NCI-H1048 (cell line): ENCODE results near the gene CNTROB.
A peak's percentile ranks its signal among the peaks of the same experiment; 100 is the strongest.

ENCODE experiments used
- DNase-seq: peaks from one replicate; lab custom pipeline; 2025; lab: John Stamatoyannopoulos, UW

Gene CNTROB

DNA sequence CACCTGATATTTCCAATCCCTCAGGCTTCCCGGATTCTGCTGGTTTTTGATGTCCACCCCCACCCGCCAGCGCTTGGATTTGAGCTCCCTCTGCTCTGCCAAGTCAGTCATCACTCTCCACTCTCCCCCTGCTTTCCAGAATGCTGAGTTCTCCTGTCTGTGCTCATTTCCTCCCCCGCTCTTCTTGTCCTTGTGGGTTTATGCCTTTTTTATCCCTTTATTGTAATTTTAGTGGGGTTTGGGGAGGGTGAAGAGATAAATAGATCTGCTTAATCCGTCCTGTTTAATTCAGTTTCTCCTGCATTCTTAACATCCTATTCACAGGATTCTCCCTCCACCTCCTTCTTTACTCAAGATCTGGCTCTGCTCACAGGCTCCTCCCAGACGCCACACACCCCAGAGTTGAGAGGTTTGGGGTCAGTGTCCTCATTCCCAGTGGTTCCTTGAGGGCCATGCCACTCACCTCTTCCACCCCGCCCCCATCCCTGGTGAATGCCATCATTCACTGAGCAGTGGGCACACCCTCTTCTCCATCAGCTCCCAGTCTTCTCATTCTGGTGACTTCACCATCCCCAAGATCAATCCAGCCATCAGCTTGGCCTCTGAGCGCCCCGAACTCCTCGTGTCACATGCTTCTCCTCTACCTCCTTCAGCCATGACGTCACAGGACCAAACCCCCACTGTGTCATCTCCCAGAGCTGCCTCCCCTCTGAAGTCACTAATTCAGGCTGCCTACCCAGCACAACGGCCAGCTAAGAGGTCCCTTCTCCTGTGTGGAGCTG lies 55.3 kb downstream of the CNTROB start:
- DNase-seq, result no peak

DNA sequence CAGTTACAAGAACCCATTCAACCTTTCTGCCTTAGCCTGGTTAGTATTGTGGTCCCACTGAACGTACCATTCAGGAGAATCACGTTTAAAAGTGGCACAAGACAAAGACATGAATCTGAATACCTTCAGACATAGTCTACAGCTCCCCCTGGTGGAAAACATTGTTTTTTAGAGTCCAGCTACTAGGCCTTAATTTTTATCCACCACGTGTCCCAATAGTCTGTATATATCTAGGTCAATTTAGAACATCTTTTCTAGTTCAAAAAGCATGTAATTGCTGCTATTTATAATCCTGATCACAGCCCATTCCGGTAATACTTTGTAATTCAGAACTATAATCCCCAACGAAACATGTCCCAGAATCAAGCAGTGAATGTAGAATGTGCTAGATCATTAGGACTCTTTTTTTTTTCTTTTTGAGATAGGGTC lies 56.8 kb downstream of the CNTROB start:
- DNase-seq, result peak; percentile 62

DNA sequence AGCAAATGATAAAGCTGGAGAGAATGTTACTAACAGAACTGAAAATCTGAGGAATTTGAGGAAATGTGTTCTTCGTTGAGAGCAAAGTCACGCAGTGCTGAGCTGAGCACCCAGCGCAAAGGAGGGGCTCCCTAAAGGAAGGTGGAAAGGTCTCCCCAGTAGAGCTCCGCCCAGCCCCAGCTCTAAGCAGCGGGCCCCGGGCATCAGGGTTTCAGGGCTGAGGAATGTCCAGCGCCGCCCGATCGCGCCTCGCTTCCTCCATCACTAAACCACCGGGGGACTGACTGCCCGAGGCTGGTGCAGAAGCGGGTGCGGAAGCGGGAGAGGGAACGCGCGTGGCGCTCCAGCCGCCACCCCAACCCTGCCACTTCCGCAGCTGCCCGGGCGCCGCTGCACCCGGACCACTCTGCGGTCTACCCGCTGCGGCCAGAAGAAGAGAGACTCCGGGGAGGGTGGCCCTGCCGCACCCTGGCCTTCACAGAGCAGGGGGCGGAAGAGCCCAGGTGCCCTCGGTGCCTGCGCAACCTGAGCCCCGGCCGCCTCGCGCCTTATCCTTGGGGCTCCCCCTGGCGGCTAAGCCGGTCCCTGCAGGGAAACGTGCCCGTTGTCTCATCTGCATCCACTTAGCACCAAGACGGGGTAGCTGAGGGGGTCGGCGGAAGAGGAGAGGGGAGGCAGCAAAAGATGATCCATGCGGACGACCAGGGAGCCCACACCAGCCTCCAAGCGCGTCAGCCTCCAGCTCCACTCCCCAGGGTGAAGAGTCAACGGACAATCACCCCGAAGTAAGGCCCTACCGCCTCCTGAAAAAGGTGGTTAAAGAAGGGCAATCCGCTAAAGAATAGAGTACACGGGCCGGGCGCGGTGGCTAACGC lies 58.0 kb downstream of the CNTROB start:
- peak; percentile 32 for DNase-seq

- no peak for DNase-seq
Observed at GRCh38 chr17:7992516-7992915, 60.5 kb downstream of the CNTROB start.

DNA sequence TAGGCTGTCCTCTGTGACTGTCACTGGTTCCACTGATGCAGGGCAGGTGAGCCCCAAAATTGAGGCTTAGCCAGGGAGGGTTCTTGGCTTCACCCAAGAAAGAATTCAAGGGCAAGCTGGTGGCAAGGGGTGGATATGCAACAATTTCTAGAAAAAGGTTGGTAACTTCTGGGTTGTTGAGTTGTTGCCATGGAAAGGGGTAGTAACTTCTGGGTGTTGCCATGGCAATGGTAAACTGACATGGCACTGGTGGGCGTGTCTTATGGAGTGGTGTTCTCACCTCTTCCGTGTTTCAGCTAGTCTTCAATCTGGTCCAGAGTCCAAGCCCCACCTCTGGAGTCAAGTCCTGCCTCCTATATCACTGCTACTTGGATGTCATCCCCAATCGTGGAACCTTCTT lies 60.9 kb downstream of the CNTROB start:
- no peak for DNase-seq

DNA sequence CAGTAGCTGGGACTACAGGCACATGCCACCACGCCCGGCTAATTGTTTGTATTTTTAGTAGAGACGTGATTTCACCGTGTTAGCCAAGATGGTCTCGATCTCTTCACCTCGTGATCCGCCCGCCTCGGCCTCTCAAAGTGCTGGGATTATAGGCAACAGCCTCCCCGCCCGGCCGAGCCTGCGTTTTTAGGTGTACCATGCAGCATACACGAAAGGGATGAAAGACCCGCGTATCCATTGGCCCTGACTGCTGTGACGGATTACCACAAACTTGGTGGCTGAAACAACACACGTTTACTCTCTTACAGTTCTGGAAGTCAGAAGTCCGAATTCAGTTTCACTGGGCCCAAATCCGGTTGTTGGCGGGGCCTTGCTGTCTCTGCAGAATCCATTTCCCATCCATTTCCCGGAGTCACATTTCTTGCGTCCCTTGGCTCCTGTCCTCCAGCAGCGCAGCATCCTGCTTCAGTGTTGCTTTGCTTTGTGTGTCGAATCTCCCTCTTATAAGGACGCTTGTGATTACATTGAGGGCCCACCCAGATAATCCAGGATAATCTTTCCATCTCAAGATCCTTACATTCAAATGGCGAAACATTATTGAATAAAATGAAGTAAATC lies 62.1 kb downstream of the CNTROB start:
- no peak for DNase-seq

DNA sequence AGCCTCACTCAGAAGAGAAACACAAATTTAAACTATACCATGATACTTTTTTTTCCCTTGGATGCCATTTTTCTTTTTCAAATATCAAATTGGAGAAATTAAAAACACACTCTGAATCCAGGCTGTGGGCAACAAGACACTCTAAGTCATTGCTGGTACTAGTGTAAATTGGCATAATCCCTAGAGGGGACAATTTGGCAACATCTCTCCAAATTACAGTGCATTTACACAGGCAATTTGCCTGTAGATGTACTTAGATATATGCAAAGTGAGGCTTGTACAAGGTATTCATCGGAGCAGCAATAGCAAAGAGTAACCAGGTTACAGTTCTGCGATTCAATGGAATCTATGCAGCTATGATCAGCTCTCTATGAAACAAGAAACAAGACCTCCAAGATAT lies 63.7 kb downstream of the CNTROB start:
- no peak for DNase-seq

GRCh38 chr17:7997186-7997585 lies 65.2 kb downstream of the CNTROB start:
- DNase-seq, result no peak
